Peyer's patch (tissue), 4 donors: ENCODE measurements around the gene EIF4EBP2. TPM values are rescaled to one million over a fixed set of nuclear protein-coding genes. Genes with fewer than 3 reads are reported as not detected.

Experiments used
- DNase-seq, 3 donors: peaks; one replicate each; pipeline ENCODE4 v3.0.0-alpha.2; 2017 to 2019
- H3K27ac ChIP-seq, 4 donors: fragments of 200-600 bp; sonication (generic); one replicate each; pipeline ENCODE4 v1.5.1; 2016 to 2019
- H3K27me3 ChIP-seq, 2 donors: fragments of 200-600 bp; sonication (generic); one replicate each; pipeline ENCODE4 v1.5.1; 2019
- H3K36me3 ChIP-seq, 3 donors: fragments of 200-600 bp; sonication (generic); one replicate each; pipeline ENCODE4 v1.5.1; 2016 to 2019
- H3K4me1 ChIP-seq, 4 donors: fragments of 200-600 bp; sonication (generic); one replicate each; pipeline ENCODE4 v1.5.1; 2016 to 2019
- H3K4me3 ChIP-seq, 4 donors: fragments of 200-600 bp; sonication (generic); 1 replicate in 3 of 4; 2 replicates in 1 of 4; pipeline ENCODE4 v1.5.1; 2016 to 2019; ENCODE audit warnings: mild to moderate bottlenecking in 1 of 4
- H3K9me3 ChIP-seq, 4 donors: fragments of 200-600 bp; sonication (generic); one replicate each; pipeline ENCODE4 v1.5.1; 2016 to 2019; ENCODE audit warnings: mild to moderate bottlenecking in 1 of 4
- CTCF ChIP-seq, 6 experiments: fragments of 450-650 bp in 4 of 6; fragments of 200-600 bp in 2 of 6; sonication (generic) in 1 of 6; IDR thresholded peaks; one replicate each; pipeline ENCODE4 v1.5.1; 2017 to 2019; ENCODE audit warnings: antibody characterized with exemption in 6 of 6, mild to moderate bottlenecking in 3 of 6, moderate library complexity in 1 of 6
- POLR2A ChIP-seq, 2 donors: fragments of 450-650 bp; IDR thresholded peaks; one replicate each; pipeline ENCODE4 v1.5.1; 2017; ENCODE audit warnings: antibody characterized with exemption in 2 of 2, mild to moderate bottlenecking in 2 of 2, moderate library complexity in 2 of 2
- total RNA-seq, 4 donors: library from RNA; depleted of rRNA; stranded (reverse); fragments of >200 nt; gene quantifications; one replicate each; pipeline ENCODE4 v1.1.0, GENCODE V29; 2016

Gene EIF4EBP2
- total RNA-seq, 4 donors from 2014 or later, result 64.4 to 129 (median 93.0) TPM

DNA sequence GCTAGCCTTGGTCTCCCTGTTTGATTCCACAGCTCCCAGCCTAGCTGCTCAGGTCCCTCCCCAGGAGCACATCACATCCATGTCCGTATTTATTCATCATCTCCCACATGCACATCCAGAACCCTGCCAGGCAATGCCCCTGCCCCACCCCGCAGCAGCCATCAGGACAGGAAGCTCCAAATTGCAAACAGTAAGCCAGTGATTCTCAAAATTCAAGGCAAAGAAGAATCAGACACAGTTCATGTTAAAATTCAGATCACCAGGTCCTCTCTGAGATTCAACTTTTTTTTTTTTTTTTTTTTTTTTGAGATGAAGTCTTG is 39.2 kb upstream of the EIF4EBP2 start:
- Histone ChIP-seq H3K9me3 (no peaks in the 10 kb centered on the region), H3K4me1 (peaks cover 0 to 16% (median 0%) of the 10 kb centered on the region in 4 donors), H3K36me3 (no peaks in the 10 kb centered on the region), H3K27ac (no peak overlapping the region), H3K27me3 (no peaks in the 10 kb centered on the region), H3K4me3 (no peak overlapping the region)
- no peak for DNase-seq
- TF ChIP-seq CTCF (IDR thresholded peaks at IDR 0.05) (no peak), POLR2A (IDR thresholded peaks at IDR 0.05) (no peak)

- TF ChIP-seq POLR2A (IDR thresholded peaks at IDR 0.05) (no peak), CTCF (IDR thresholded peaks at IDR 0.05) (no peak)
- Histone ChIP-seq H3K36me3 (no peaks in the 10 kb centered on the region), H3K27me3 (no peaks in the 10 kb centered on the region), H3K27ac (peak overlapping the region in 1 of 4 donors; percentile 41), H3K9me3 (no peaks in the 10 kb centered on the region), H3K4me1 (peaks cover 0 to 16% (median 0%) of the 10 kb centered on the region in 4 donors), H3K4me3 (no peak overlapping the region)
- DNase-seq, result no peak
Measured at GRCh38 chr10:70367195-70367796, 36.6 kb upstream of the EIF4EBP2 start.

- Histone ChIP-seq H3K36me3 (no peaks in the 10 kb centered on the region), H3K27ac (no peak overlapping the region), H3K27me3 (no peaks in the 10 kb centered on the region), H3K9me3 (no peaks in the 10 kb centered on the region), H3K4me3 (no peak overlapping the region), H3K4me1 (peaks cover 0 to 9% (median 0%) of the 10 kb centered on the region in 4 donors)
- no peak for DNase-seq
- TF ChIP-seq POLR2A (IDR thresholded peaks at IDR 0.05), result no peak
- TF ChIP-seq CTCF (IDR thresholded peaks at IDR 0.05), result no peak
Measured at GRCh38 chr10:70368774-70369482, 35.0 kb upstream of the EIF4EBP2 start.

GRCh38 chr10:70369498-70370018 is 34.4 kb upstream of the EIF4EBP2 start:
- Histone ChIP-seq H3K4me3 (no peak overlapping the region), H3K36me3 (no peaks in the 10 kb centered on the region), H3K9me3 (no peaks in the 10 kb centered on the region), H3K27ac (no peak overlapping the region), H3K27me3 (no peaks in the 10 kb centered on the region), H3K4me1 (peaks cover 0 to 2% (median 0%) of the 10 kb centered on the region in 4 donors)
- no peak for DNase-seq
- no peak for TF ChIP-seq CTCF (IDR thresholded peaks at IDR 0.05)
- no peak for TF ChIP-seq POLR2A (IDR thresholded peaks at IDR 0.05)

GRCh38 chr10:70370766-70371165 is 33.2 kb upstream of the EIF4EBP2 start:
- H3K27ac ChIP-seq, result no peak overlapping the region

More at GRCh38 chr10:70370766-70371165, 33.2 kb upstream of the EIF4EBP2 start:
- Histone ChIP-seq H3K4me1 (no peaks in the 10 kb centered on the region), H3K9me3 (no peaks in the 10 kb centered on the region), H3K36me3 (no peaks in the 10 kb centered on the region), H3K27me3 (no peaks in the 10 kb centered on the region), H3K4me3 (no peak overlapping the region)
- DNase-seq, result no peak
- TF ChIP-seq CTCF (IDR thresholded peaks at IDR 0.05) (no peak), POLR2A (IDR thresholded peaks at IDR 0.05) (no peak)
